GM21723 (cell line): ENCODE measurements around the gene RPGR.
A peak's percentile ranks its signal among the peaks of the same experiment; 100 is the strongest.

Experiments used
- ATAC-seq: cut with Tn5 transposase; IDR thresholded peaks from one replicate; pipeline ENCODE4 v1.9.1; 2021; ENCODE audit warnings: mild to moderate bottlenecking, moderate library complexity; ENCODE audit not compliant: unreplicated experiment

RPGR gene, protein sequence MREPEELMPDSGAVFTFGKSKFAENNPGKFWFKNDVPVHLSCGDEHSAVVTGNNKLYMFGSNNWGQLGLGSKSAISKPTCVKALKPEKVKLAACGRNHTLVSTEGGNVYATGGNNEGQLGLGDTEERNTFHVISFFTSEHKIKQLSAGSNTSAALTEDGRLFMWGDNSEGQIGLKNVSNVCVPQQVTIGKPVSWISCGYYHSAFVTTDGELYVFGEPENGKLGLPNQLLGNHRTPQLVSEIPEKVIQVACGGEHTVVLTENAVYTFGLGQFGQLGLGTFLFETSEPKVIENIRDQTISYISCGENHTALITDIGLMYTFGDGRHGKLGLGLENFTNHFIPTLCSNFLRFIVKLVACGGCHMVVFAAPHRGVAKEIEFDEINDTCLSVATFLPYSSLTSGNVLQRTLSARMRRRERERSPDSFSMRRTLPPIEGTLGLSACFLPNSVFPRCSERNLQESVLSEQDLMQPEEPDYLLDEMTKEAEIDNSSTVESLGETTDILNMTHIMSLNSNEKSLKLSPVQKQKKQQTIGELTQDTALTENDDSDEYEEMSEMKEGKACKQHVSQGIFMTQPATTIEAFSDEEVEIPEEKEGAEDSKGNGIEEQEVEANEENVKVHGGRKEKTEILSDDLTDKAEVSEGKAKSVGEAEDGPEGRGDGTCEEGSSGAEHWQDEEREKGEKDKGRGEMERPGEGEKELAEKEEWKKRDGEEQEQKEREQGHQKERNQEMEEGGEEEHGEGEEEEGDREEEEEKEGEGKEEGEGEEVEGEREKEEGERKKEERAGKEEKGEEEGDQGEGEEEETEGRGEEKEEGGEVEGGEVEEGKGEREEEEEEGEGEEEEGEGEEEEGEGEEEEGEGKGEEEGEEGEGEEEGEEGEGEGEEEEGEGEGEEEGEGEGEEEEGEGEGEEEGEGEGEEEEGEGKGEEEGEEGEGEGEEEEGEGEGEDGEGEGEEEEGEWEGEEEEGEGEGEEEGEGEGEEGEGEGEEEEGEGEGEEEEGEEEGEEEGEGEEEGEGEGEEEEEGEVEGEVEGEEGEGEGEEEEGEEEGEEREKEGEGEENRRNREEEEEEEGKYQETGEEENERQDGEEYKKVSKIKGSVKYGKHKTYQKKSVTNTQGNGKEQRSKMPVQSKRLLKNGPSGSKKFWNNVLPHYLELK

DNA sequence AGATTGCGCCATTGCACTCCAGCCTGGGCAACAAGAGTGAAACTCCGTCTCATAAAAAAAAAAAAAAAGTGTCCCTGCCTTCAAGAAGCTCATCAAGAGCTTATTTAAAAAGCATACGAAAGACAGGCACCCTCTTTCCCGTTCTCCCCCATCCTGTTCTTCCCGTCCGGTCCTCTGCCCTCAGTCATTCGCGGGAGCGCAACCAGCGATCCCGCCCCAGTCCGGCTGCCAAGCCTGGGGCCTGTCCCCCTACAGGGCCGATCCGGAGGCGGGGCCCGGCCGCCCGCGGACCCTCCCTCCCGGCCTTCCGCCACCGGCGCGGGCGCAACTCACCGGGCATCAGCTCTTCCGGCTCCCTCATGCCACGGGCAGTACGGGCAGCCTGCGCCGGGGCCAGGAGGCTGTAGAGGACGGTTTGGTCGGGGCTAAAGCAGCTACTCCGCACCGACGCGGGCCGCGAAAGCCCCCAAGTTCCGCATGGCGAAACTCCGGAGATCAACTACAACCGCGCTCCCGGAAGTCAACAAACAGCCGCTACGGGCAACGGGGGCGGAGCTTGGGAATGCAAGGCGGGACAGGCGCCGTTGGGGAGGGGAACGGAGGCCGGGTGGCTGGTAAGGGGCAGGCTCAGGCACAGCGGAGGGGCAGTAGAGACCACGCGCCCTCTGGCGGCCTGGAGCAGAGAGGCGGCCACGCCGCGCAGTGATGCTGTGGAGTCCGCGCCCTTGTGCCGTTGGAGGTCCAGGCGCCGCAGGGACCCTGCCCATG is at the start of gene RPGR:
TSS of gene RPGR (minus strand) at position 503 of the 768 bp plus-strand sequence. CDS start at position 361, 142 bp downstream.
- ATAC-seq, result peak; percentile 97

DNA sequence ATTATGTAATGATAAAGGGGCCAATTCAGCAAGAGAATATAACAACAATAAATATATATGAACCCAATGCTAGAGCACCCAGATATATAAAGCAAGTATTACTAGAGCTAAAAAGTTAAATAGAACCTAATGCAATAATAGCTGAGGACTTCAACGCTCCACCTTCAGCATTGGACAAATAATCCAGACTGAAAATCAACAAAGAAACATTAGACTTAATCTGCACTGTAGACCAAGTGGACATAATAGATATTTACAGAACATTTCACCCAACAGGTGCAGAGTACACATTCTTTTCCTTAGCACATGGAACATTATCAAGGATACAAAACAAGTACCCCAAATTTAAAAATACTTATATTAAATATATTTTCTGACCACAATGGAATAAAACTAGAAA is 49.4 kb upstream of the RPGR start:
- no peak for ATAC-seq

DNA sequence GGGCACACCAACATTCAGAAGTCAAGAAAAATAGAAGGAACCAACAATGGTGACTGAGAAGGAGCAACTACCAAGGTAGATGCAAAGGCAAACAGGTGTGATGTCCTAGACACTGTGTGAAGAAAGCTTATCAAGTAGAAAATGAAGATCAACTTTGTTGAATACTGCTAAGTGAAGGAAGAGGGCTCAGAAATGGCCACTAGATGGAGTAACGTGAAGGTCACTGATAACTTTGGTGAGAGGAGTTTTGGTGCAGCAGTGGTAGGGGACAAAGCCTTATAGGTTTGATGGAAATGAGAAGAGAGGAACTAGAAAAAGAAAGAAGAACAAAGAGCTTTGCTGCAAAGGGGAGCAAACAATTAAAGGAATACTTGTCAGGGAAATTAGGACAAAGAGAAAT is 48.6 kb upstream of the RPGR start:
- no peak for ATAC-seq

DNA sequence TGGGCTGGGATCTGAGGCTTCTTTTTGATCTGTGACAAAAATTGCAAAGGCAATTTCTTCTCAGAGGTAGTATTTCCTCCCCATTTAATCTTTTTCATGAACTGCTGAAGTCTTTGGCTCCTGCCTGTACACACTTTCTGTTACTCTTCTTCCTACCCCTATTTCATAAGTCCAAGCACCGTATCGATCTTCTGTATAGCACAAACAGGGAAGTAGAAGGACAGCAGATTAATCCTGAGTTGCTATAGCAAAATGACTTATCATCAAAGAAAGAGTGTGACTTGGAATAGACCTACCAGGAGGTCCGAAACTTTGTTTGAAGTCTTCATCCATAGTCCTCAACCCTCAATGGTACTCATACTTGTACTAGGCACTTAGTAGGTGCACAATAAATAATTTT is 47.1 kb upstream of the RPGR start:
- ATAC-seq, result no peak

DNA sequence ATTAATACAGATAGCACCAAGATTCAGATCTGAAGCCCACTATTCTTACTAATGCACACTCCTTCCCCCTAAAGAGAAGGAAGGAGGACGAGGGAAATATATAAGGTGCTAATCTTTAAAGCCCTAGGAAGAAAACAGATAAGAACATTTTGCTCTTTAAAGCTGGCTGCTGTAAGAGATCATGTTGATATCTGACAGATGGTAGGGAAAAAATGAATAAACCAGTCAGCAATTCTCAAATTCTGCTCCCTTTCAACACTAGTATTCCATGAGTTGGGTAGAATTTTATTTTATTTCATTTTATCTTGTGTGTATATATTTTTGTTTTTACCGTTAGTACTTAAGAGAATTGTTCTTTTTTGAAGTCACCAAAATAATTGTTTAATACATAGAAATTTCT is 44.3 kb upstream of the RPGR start:
- no peak for ATAC-seq

DNA sequence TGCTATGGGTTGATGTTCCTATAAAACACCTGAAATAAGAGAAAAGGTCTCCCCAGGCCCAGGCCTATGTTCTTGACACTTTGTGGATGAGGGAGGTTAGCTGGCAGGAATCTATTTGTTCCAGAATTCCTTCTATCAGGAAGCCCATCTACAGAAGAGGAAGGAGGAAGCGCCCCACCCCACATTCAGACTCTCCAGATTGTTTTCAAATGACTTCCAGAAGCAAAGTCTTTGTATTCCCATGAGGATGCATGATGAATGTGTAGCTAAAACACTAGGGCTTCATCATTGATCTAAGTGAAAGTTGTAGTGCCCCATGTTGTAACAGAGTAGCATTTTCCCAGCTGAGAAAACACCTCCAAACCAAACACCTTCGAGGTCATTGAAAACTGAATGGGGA is 41.5 kb upstream of the RPGR start:
- no peak for ATAC-seq

DNA sequence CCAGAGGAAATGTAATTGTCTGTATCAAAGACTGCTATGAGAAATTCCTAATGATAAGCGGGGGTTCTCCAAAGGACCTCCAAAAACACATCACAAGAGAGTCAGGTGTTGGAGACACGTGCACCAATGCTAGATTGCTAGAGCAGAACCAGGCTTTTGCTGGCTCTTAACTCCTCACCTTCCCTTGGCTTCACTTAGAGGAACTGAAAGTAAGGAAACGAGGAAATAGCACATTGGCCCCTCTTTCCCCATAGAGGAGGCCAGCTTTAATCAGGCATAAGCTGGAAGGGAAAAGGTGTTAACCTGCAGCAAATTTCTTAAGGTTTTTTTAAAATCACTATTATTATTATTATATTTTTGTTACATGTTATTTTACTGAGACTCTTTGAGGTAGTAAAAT is 38.6 kb upstream of the RPGR start:
- ATAC-seq, result no peak

DNA sequence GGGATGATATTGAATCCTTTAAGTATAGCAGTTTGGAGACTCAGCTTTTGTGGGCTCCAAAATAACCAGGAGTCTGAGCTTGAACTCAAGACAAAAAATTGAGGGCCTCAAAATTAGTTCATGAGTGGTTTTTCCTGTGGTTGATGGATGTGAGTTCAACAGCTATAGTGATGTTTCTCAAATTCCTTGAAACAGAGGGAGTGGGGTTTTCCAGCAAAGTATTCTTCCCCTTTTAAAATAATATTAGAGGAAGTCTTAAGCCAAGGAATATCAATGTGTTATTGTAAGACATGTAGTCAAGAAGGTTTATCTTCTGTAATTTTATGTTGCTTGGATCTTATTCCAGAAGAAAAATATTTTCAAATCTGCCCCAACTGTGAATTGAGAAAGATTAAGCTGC is 35.7 kb upstream of the RPGR start:
- no peak for ATAC-seq

DNA sequence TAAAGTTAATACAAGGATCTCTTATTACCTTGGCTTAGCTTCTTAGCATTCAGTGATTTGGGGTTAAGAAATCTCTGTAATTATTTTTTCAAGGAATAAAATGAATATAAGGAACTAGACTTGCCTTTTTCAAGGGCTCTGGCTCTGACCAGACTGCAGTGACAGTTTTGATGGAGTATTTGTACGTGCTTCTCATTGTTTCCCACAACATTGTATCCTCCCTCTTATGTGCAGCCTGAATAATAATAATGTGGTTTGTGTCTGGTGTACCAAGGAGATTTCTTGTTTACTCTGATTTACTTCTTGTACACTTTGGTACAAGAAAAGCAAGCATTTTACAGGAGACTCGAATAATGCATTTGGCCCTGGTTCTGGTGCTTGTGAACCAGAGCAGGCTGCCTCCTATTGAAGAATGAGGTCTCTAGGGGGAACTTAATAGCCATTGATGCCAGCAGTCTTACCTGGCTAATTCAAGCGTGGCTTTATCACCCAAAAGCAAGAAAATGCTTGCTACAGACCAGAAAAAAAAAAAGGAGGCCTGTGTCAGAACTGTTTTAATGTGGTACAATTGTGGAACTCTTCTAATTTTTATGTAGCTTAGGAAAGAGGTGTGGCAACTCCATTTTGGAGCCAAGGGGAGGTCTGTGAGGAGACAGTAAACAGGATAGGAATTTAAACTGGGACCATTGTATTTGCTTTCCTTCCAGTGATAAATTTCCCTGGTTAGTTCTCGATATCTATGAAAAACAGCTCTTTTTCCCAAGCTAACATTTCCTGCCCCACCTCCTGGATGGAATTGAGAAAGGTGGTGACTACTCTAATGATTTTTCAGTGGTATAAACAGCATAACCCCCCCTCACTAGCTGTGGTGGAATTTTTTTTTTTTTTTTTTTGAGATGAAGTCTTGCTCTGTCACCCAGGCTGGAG is 30.7 kb upstream of the RPGR start:
- no peak for ATAC-seq

DNA sequence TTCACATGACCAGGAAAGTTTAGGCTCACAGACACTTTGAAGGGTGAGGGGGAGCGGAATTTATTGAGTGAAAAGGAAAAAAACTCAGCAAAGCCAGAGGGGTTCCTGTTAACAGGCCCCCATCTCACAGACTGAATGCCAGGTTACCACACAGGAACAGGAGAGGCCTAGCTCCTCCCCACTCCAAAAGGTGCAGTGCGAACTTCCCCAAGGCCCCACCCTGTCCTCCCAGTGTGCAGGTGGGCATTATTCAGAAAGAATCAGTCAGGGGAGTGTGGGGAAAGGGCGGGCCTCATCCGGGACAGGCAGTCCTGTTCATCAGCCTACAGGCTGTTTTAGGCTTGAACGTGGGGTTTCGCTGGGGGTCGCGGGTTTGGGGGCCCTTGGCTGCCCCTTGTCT is 29.1 kb upstream of the RPGR start:
- ATAC-seq, result no peak

DNA sequence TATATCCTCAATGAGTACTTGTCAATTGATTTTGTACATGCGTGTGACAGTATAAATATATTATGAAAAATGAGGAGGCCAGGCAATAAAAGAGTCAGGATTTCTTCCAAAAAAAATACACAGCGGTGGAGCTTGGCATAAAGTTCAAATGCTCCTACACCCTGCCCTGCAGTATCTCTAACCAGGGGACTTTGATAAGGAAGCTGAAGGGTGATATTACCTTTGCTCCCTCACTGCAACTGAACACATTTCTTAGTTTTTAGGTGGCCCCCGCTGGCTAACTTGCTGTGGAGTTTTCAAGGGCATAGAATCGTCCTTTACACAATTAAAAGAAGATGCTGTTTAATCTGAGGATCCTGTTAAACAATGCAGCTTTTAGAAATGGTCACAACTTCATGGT is 25.1 kb upstream of the RPGR start, which contains the start of gene OTC:
TSS of gene OTC (plus strand) at position 243 of the 400 bp plus-strand sequence. CDS start at position 336, 93 bp downstream.
- no peak for ATAC-seq

DNA sequence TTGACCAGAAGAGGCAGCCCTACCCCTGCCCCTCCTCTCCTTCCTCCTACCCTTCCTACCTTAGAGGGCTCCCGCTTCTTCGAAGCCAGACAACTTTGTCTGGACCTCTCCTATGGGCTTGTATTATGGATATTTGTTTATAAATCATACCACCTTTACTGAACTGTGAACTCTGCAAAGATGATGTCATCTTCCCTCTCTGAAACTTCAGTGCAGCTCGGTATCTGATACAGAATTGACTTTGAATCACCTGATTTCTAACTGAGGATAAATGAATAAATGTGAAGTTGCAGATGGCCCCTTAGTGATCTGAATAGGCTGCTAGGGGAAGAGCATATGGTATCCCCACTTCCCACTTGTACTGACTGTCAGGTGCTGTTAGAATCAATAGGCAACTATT is 24.0 kb upstream of the RPGR start:
- ATAC-seq, result no peak

DNA sequence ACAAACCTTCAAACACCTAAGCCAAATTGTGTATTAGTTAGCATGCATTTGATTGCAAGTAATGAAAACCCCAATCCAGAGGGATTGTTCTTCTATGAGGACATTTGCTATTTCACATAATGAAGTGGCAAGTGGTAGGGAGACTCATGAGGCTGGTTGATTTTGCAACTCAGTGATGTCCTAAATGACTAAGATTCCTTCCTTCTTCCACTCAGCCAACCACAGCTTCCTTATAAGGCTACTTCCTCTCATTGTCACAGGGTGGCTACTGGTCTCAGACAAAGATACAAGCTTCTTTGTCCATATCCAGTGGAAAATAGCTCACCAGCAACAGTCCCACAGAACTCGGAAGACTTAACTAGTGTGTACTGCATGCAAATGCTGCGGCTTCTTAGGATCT is 19.8 kb upstream of the RPGR start:
- ATAC-seq, result peak; percentile 51

DNA sequence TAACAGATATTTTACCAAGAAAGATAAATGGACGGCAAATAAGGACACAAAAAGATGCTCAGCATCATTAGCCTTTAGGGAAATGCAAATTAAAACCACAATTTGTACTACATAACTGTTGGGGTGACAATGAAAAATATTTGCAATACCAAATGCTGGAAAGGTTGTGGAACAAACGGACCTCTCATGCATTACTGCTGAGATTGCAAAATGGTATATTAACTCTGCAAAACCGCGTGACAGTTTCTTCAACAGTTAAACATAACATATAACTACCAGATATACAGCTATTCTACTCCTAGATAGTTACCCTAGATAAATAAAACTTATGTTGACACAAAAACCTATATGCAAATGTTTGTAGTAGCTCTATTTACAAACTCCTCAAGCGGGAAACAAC is 18.8 kb upstream of the RPGR start:
- ATAC-seq, result no peak

DNA sequence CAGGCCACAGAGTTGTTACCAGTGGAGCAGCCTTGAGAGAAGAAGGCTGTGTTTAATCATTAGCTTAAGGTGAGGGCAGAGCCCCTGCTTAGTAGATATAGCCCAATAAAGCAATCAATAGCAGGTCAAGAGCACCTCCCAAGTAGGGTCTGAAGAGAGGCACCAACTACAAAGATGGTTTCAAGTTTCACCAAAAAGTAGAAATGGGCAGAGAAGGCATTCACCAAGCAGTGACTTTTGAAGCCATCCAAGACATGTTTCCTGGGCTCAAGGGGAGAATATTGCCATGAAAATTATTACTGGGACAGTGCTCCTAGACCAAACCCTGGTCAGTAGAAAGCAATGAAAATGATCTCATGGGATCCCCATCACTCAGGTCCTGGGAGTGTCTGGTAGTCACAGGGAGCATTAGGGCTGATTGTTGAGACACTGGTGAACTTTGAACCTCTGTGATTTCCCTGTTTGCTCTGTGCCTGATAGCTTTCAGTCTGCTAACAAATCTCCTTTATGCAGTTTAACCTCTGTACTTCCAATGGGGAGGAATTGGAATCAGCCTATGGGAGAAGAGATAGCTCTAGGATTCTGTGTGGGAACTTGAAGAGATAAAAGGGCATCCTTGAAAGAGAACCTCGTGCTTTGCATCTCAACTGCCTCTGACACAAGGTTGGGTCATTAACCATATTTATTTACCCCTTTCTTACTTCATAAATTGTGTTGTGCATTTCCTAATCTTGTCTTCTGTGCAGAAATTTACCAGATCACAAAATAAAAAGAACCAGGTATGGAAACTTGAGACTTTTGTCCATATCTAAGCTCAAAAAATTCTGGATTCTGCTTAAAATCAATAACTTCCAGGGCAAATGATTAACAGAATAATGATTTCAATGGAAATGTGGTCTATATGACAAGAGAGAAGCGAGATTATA is 15.8 kb upstream of the RPGR start:
- no peak for ATAC-seq

DNA sequence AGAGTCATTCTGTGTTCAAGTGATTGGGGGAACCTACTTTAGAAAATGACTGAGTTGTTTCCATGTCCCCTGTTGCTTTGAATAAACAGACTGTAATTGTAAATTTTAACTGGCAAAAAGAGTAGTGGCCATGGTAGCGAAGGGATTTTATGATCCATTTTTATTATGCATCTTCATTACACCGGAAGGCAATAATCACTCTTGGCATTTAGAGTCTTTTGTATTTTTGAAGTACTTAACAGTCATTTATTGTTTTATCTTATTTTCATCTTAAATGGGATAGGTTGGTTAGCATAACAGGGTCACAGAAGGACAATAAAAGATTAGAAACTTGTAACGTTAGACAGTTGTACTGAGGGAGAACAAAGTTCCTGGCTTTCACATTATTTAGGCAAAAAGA is 14.1 kb upstream of the RPGR start:
- ATAC-seq, result no peak

DNA sequence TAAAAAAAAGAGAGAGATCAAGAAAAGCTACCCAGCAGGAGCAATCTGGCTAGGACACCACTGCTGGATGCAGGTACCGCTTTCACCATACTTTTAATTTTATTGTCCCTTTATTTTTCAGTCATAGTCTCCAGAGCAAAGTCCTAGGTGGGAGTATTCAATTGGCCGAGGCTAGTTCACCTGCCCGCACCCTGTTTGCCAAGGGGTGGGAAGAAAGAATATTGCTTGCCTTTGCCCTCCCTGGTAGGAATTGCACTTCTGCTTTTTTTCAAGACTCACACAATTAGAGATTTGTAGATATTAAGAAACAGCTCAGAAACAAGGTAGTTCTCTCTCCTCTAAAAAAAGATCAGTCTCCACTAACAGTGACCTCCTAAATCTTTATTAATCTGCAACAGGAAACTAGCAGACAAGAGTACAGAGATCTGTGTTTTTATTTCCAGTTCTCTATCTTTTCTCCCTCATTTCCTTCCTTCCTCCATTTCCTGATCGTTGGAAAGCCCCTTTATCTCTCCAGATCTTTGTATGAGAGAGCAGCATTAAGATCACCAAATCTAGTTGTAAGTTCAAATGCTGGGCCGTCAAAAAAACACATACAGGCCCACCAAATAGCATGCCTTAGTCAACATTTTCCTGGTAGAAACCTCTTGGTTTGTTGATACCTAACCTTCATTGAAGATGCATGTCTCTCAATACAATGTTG is 9.4 kb upstream of the RPGR start:
- ATAC-seq, result no peak

DNA sequence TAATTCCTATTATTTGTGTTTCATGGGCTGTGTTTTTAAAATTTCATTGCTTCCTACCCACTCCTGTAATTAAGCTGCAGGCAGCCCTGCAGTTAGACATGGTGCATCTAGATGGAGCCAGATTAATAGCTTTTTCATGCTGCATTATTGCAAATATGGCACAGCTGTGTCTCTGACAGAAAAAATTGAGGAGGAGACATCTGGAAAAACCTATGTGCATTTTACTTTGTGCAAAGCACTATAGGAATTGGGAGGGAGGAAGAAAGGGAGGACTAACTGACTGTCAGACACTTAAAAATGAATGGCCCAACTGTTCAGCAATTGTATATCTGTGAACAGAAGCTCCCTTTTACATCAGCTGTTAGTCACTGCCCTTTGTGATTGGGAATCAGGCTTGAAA is 8.1 kb upstream of the RPGR start:
- no peak for ATAC-seq
